Gastrocnemius medialis (tissue), 4 donors: ENCODE data around the gene KPNB1.

ENCODE experiments used
- CTCF ChIP-seq, 5 experiments: fragments of 450-650 bp in 3 of 5; fragments of 200-600 bp in 2 of 5; sonication (generic) in 2 of 5; IDR thresholded peaks in 4 of 5; conservative IDR thresholded peaks in 1 of 5; 1 replicate in 4 of 5; 2 replicates in 1 of 5; pipeline ENCODE4 v1.5.1; 2016 to 2019; ENCODE audit warnings: antibody characterized with exemption in 5 of 5, mild to moderate bottlenecking in 3 of 5, moderate library complexity in 3 of 5
- POLR2A ChIP-seq, 2 donors: fragments of 450-650 bp; IDR thresholded peaks; one replicate each; pipeline ENCODE4 v1.6.1; 2017; ENCODE audit warnings: antibody characterized with exemption in 2 of 2, mild to moderate bottlenecking in 2 of 2, moderate library complexity in 2 of 2

- TF ChIP-seq CTCF (IDR thresholded peaks at IDR 0.05 in 4 of 5, conservative IDR thresholded peaks at IDR 0.05 in 1 of 5), result no peak
- TF ChIP-seq POLR2A (IDR thresholded peaks at IDR 0.05), result no peak
Observed at GRCh38 chr17:47708864-47709541, 59.3 kb downstream of the KPNB1 start.
